PFSK-1 (cell line): ENCODE data around the gene ELMO1.

Experiments used
- FOXP2 ChIP-seq: optimal IDR thresholded peaks from 2 replicates; pipeline ENCODE3; 2011; ENCODE audit warnings: borderline replicate concordance, control low read depth, inconsistent platforms; ENCODE audit not compliant: insufficient read depth; ENCODE audit errors: extremely low read length, extremely low read depth
- POLR2AphosphoS5 ChIP-seq: IDR thresholded peaks from 2 replicates; pipeline ENCODE4 v1.6.1; 2012; ENCODE audit warnings: low read depth, mild to moderate bottlenecking, control low read depth, low read length, moderate library complexity
- SIN3A ChIP-seq: IDR thresholded peaks from 2 replicates; pipeline ENCODE4 v1.6.1; 2012; ENCODE audit warnings: mild to moderate bottlenecking, low read length, moderate library complexity, borderline replicate concordance; ENCODE audit not compliant: insufficient read depth
- TAF1 ChIP-seq: IDR thresholded peaks from 2 replicates; pipeline ENCODE4 v1.6.1; 2012; ENCODE audit warnings: low read length, control low read depth, borderline replicate concordance; ENCODE audit not compliant: insufficient read depth
- TF ChIP-seq, protein P1 (sequence below), 2 experiments: IDR thresholded peaks; 2 replicates each; pipeline versions ENCODE4 v1.6.1 to v1.8.0; 2011 to 2012; ENCODE audit warnings: low read depth in 2 of 2, low read length in 2 of 2, control low read depth in 1 of 2, inconsistent platforms in 1 of 2, mild to moderate bottlenecking in 1 of 2, moderate library complexity in 1 of 2; ENCODE audit not compliant: insufficient read depth in 1 of 2

ELMO1 gene

DNA sequence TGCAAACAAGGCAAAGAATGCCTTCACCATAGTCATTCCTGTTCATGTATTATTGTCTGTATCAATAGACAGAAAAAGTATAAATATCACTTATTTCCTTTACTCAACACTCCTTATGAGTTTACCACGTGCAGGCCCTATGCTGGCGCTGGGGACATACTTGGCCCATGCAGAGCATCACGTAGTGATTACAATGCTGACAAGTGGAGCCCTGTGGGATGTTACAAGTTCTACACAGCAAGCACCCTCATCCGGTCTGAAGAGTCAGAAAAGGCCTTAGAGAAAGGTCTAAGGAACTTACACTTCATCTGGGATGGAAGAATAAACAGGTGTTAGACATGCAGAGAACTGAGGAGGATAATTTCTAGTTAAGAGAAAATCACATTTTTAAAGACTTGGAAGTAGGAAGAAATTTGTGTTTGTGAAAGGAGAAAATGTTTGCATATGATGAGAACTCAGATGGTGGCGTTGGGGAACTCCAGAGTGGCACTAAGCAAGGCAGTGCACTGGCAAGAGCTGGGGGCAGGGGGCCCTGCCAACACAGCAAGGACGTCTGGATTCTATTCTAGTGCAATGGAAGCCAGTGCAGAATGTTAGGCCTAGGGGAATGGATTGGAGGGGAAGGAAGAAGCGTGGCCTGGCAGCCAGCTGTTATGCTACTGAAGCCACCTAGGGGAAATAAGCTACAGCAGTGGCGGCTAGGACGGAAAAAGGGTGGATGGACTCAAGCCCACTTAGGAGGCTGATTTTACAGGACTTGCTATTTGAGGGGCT is 116.2 kb downstream of the ELMO1 start:
- TF ChIP-seq TAF1: no peak
- no peak for TF ChIP-seq FOXP2
- TF ChIP-seq SIN3A: no peak
- TF ChIP-seq, protein P1, sequence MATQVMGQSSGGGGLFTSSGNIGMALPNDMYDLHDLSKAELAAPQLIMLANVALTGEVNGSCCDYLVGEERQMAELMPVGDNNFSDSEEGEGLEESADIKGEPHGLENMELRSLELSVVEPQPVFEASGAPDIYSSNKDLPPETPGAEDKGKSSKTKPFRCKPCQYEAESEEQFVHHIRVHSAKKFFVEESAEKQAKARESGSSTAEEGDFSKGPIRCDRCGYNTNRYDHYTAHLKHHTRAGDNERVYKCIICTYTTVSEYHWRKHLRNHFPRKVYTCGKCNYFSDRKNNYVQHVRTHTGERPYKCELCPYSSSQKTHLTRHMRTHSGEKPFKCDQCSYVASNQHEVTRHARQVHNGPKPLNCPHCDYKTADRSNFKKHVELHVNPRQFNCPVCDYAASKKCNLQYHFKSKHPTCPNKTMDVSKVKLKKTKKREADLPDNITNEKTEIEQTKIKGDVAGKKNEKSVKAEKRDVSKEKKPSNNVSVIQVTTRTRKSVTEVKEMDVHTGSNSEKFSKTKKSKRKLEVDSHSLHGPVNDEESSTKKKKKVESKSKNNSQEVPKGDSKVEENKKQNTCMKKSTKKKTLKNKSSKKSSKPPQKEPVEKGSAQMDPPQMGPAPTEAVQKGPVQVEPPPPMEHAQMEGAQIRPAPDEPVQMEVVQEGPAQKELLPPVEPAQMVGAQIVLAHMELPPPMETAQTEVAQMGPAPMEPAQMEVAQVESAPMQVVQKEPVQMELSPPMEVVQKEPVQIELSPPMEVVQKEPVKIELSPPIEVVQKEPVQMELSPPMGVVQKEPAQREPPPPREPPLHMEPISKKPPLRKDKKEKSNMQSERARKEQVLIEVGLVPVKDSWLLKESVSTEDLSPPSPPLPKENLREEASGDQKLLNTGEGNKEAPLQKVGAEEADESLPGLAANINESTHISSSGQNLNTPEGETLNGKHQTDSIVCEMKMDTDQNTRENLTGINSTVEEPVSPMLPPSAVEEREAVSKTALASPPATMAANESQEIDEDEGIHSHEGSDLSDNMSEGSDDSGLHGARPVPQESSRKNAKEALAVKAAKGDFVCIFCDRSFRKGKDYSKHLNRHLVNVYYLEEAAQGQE (IDR thresholded peaks at IDR 0.05; ENCODE audit: insufficient read depth in 1 of 2, low read depth in 2 of 2, low read length in 2 of 2): no peak
- TF ChIP-seq POLR2AphosphoS5: no peak

DNA sequence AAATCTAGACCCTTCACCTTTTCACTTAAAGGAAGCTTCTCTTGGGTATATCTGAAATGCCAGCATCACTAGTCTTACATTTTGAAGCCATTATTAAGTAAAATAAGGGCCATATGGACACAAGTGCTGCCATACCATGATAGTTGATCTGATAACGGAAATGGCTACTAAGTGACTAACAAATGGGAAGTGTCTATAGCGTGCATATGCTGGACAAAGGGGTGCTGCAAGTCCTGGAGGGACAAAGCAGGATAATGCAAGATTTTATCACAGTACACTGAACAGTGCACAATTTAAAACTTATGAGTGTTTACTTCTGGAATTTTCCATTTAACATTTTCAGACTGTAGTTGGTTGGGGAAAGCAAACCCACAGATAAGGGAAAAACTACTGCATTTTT is 117.9 kb downstream of the ELMO1 start:
- TF ChIP-seq FOXP2 (no peak), SIN3A (no peak), POLR2AphosphoS5 (no peak), TAF1 (no peak)
- TF ChIP-seq, protein P1 (IDR thresholded peaks at IDR 0.05; ENCODE audit: insufficient read depth in 1 of 2, low read depth in 2 of 2, low read length in 2 of 2): no peak

DNA sequence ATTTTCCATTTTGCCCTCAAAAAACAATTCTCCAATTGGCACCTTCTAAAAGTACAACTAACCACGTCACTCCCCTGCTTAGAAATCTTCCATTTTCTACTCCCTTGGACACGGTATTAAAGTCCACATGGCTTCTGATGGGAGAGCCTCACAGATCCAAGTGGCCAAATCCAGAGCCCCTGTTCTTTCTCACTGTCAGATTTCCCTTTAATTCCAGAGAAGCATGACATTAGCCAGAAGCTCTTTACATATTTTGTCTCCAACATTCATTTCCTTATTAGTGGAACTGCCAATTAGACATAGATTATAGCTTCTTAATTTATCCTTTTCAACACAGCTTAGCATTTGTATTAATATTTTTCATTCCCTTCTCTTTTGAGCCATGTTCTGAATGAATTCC is 118.7 kb downstream of the ELMO1 start:
- TF ChIP-seq FOXP2 (no peak), SIN3A (no peak), POLR2AphosphoS5 (no peak), TAF1 (no peak)
- TF ChIP-seq, protein P1 (IDR thresholded peaks at IDR 0.05; ENCODE audit: insufficient read depth in 1 of 2, low read depth in 2 of 2, low read length in 2 of 2): no peak

DNA sequence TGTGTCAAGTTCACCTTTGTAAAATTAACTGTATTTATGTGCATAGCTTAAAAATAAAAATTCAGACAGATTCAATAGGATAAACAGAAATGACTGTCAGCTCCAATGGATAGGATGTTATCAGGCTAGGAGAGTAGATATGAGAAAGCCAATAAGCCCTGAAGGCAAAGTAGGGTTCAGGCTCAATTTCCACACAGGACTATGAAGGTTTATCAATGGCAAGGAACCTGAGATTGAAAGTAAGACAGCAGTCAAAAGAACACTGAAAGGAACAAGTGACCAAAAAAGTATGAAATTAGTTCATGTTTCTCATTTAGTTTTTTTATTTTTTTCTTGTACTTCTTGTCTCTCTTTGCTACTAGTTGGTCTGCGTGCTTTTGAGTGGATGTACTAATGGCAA is 121.4 kb downstream of the ELMO1 start:
- TF ChIP-seq POLR2AphosphoS5: no peak
- no peak for TF ChIP-seq TAF1
- TF ChIP-seq, protein P1 (IDR thresholded peaks at IDR 0.05; ENCODE audit: insufficient read depth in 1 of 2, low read depth in 2 of 2, low read length in 2 of 2): no peak
- TF ChIP-seq SIN3A: no peak
- no peak for TF ChIP-seq FOXP2

DNA sequence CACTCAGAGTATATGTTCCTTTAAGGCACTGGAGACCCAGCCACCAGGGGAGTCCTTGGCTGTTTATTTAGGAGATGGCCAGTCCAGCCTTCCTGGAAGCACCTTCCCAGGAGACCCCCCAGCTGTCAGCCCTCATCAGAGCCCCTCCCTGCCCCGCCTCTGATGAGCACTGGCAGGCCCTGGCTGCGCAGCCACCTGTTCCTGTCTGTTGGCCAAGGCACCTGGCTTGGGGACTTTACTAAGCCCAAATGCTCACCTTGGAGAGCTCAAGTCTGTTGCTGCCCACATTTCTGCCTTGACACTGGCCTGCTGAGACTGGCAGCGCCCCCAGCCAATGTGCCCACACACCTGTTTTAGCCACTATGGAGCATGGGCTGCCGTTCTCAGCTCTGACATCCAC is 124.7 kb downstream of the ELMO1 start:
- TF ChIP-seq FOXP2 (no peak), SIN3A (no peak), TAF1 (no peak), POLR2AphosphoS5 (no peak)
- TF ChIP-seq, protein P1 (IDR thresholded peaks at IDR 0.05; ENCODE audit: insufficient read depth in 1 of 2, low read depth in 2 of 2, low read length in 2 of 2): no peak
